Measurements from ENCODE around the gene CRYGD.
"Not testable (repeated sequence)": the region's sequence is repeated elsewhere in the genome, so short reads cannot be mapped to it uniquely, and the experiment has no call there.

The CRYGD gene

DNA sequence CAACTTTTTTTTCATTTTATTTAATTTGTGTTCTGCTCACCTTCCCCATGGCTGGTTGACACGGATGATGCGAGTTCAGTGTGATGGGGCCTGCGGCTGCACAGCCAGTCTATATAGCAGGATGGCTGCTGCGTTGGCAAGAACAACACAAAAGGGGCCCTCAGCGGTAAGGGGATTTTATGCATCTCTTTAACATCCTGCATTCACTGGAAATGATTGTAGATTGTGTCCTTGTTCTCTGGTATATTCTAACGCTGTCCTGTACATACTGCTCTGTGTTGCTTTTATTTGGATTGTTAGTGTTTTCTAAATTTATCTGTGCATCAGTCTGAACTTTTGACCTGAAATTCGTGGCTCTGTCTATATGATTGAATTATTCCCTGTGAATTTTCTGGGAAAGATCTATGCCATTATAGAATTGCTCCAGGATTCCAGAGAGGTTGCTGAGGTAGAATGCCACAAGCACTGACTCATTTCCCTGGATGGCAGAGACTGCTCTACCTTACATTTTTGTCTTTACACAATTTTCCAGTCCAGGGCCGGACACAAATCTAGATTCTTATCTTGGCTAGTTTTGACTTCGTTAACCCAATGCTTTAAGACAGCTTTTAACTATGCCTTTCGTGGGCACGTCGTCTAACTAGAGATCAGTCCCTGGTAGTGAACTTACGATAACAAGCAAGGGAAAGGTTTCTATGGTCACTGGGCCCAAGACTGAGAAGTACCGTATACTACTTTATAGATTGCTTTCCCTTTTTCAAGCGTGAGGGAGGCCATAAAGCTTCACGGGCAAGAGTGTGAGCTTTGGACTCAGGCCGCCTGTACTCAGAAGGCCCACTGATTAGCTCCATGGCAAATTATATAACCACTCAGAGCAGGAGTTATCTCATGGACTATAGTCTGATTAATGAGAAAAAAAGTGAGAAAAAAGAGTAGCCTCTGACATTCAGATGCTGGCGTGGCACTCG, 5.7 kb upstream of the CRYGD start, which contains the start of gene CRYGC:
Gene CRYGC, minus strand, starts transcription at position 85 of the 968 bp plus-strand sequence. Its CDS starts 36 bp downstream, at position 49.
- Histone ChIP-seq H3K9me3 (ENCODE audit: control insufficient read depth in 2 of 2, low read length in 2 of 2) (no peaks in the 10 kb centered on the region), H3K9ac (ENCODE audit: low read length in 2 of 2) (no peak within 1 kb of the TSS), H3K27me3 (ENCODE audit: control insufficient read depth in 1 of 2, insufficient read depth in 2 of 2, low read length in 2 of 2) (peaks cover 2 to 6% of the 10 kb centered on the region in 2 donors), H3K27ac (ENCODE audit: low read length) (no peak within 1 kb of the TSS), H3K36me3 (ENCODE audit: control insufficient read depth in 2 of 2, insufficient read depth in 2 of 2, low read length in 2 of 2) (no peaks in the 10 kb centered on the region), H3K4me1 (ENCODE audit: control insufficient read depth, insufficient read depth, low read length) (no peaks in the 10 kb centered on the region), H3K4me3 (ENCODE audit: low read length in 2 of 2) (no peak within 1 kb of the TSS)

DNA sequence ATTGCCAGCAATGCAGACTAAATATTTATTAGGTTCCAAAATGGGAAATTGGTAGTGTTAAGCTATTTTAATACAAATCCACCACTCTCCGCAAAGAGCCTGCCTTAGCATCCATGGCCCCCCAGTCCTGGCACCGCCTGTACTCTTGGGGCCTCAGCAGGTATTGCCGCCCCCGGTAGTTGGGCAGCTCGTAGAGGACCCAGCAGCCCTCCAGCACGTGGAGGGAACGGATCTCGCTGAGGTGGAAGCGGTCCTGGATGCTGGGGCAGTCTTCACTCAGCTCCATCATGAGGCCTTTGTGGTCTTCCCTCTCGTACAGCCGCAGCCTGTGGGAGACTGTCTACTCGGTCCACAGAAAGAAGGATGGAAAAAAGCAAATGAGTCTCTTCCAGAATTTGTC, 3.8 kb upstream of the CRYGD start:
- no peak overlapping the region for H3K27ac ChIP-seq (ENCODE audit: low read length)
- peaks cover 5% of the 10 kb centered on the region for H3K4me1 ChIP-seq (ENCODE audit: control insufficient read depth, insufficient read depth, low read length)
- H3K9ac ChIP-seq (ENCODE audit: low read length in 2 of 2) = no peak overlapping the region
- no peak overlapping the region for H3K4me3 ChIP-seq (ENCODE audit: low read length in 2 of 2)
- peaks cover 2 to 16% of the 10 kb centered on the region in 2 donors for H3K27me3 ChIP-seq (ENCODE audit: control insufficient read depth in 1 of 2, insufficient read depth in 2 of 2, low read length in 2 of 2)
- H3K9me3 ChIP-seq (ENCODE audit: control insufficient read depth in 2 of 2, low read length in 2 of 2) = no peaks in the 10 kb centered on the region
- H3K36me3 ChIP-seq (ENCODE audit: control insufficient read depth in 2 of 2, insufficient read depth in 2 of 2, low read length in 2 of 2) = no peaks in the 10 kb centered on the region

DNA sequence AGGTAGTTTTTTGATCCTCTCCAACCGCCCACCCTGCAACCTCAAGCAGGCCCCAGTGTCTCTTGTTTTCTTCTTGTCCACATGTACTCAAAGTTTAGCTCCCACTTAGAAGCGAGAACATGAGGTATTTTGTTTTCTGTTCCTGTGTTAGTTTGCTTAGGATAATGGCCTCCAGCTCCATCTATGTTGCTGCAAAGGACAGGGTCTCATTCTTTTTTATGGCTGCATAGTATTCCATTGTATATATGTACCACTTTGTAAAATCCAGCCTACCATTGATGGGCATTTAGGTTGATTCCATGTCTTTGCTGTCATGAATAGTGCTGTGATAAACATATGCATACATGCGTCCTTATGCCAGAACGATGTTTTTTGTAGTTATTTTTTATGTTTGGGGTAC, 2.8 kb upstream of the CRYGD start:
- Histone ChIP-seq H3K9me3 (ENCODE audit: control insufficient read depth in 2 of 2, low read length in 2 of 2) (no peaks in the 10 kb centered on the region), H3K4me1 (ENCODE audit: control insufficient read depth, insufficient read depth, low read length) (peaks cover 5% of the 10 kb centered on the region), H3K36me3 (ENCODE audit: control insufficient read depth in 2 of 2, insufficient read depth in 2 of 2, low read length in 2 of 2) (no peaks in the 10 kb centered on the region), H3K27me3 (ENCODE audit: control insufficient read depth in 1 of 2, insufficient read depth in 2 of 2, low read length in 2 of 2) (peaks cover 2 to 16% of the 10 kb centered on the region in 2 donors), H3K27ac (ENCODE audit: low read length) (no peak overlapping the region), H3K4me3 (ENCODE audit: low read length in 2 of 2) (no peak overlapping the region), H3K9ac (ENCODE audit: low read length in 2 of 2) (no peak overlapping the region)

DNA sequence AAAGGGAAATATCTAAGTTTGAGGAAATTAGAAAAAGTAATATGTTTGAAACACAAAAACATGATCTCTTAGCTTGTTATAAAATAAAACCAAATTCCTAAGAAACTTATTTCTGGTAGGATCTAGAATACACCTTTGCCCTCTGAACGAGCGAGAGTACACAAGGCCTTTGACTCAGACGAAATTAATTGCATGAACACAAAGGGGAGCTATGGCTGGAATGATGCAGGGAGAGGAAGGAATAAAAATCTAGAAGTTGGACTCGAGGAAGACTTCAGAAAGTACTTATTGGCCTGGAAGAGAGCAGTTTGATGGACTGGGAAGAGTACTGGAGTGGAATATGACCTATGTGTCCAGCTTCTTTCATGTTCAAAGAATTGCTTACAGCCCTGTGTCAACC, 927 bp upstream of the CRYGD start:
- H3K4me1 ChIP-seq (ENCODE audit: control insufficient read depth, insufficient read depth, low read length) = peaks cover 5% of the 10 kb centered on the region
- H3K4me3 ChIP-seq (ENCODE audit: low read length in 2 of 2) = no peak overlapping the region

DNA sequence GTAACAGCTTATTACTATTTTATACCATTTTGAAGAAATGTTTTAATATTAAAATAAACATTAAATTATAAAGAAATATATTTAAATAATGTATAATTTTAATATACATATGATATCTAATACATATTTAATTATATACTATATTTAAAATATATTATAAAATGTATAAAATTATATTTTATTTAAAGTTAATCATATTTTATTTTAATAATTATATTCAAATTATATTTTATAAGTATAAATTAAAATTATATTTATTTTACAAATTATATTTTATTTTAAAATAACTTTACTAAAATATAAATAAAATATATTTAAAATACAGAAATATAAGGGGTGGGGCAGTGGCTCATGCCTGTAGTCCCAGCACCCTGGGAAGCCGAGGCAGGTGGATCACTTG, 2.1 kb downstream of the CRYGD start:
- Histone ChIP-seq H3K9ac (ENCODE audit: low read length in 2 of 2) (no peak overlapping the region), H3K9me3 (ENCODE audit: control insufficient read depth in 2 of 2, low read length in 2 of 2) (no peaks in the 10 kb centered on the region), H3K4me3 (ENCODE audit: low read length in 2 of 2) (no peak overlapping the region), H3K27me3 (ENCODE audit: control insufficient read depth in 1 of 2, insufficient read depth in 2 of 2, low read length in 2 of 2) (peaks cover 0 to 16% of the 10 kb centered on the region in 2 donors), H3K27ac (ENCODE audit: low read length) (no peak overlapping the region), H3K36me3 (ENCODE audit: control insufficient read depth in 2 of 2, insufficient read depth in 2 of 2, low read length in 2 of 2) (no peaks in the 10 kb centered on the region), H3K4me1 (ENCODE audit: control insufficient read depth, insufficient read depth, low read length) (peaks cover 5% of the 10 kb centered on the region)

More for the DNA sequence above, 927 bp upstream of the CRYGD start:
- no peak overlapping the region for H3K9ac ChIP-seq (ENCODE audit: low read length in 2 of 2)
- H3K36me3 ChIP-seq (ENCODE audit: control insufficient read depth in 2 of 2, insufficient read depth in 2 of 2, low read length in 2 of 2) = no peaks in the 10 kb centered on the region
- no peaks in the 10 kb centered on the region for H3K9me3 ChIP-seq (ENCODE audit: control insufficient read depth in 2 of 2, low read length in 2 of 2)
- no peak overlapping the region for H3K27ac ChIP-seq (ENCODE audit: low read length)
- peaks cover 2 to 16% of the 10 kb centered on the region in 2 donors for H3K27me3 ChIP-seq (ENCODE audit: control insufficient read depth in 1 of 2, insufficient read depth in 2 of 2, low read length in 2 of 2)

DNA sequence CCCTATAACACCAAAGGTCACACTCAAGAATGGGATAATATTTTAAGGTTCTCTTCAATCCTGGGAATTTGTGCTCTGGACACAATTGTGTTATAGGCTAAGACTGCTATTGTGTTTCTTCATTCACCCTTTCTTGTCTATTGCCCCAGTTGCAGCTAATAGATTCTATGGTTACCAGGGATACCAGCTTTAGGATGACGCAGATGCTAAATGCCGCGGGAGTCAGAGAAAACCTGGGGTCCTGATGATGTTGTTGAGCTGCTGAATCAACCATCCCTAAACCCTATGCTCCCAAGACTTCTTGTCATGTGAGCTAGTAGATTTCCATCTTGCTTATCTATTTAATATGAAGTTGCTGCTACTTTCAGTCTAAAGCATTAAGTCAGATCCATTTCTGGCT, 5.4 kb downstream of the CRYGD start:
- no peaks in the 10 kb centered on the region for H3K27me3 ChIP-seq (ENCODE audit: control insufficient read depth in 1 of 2, insufficient read depth in 2 of 2, low read length in 2 of 2)
- no peaks in the 10 kb centered on the region for H3K4me1 ChIP-seq (ENCODE audit: control insufficient read depth, insufficient read depth, low read length)
- H3K9me3 ChIP-seq (ENCODE audit: control insufficient read depth in 2 of 2, low read length in 2 of 2) = no peaks in the 10 kb centered on the region
- no peak overlapping the region for H3K4me3 ChIP-seq (ENCODE audit: low read length in 2 of 2)
- no peak overlapping the region for H3K27ac ChIP-seq (ENCODE audit: low read length)
- no peak overlapping the region for H3K9ac ChIP-seq (ENCODE audit: low read length in 2 of 2)
- H3K36me3 ChIP-seq (ENCODE audit: control insufficient read depth in 2 of 2, insufficient read depth in 2 of 2, low read length in 2 of 2) = no peaks in the 10 kb centered on the region

DNA sequence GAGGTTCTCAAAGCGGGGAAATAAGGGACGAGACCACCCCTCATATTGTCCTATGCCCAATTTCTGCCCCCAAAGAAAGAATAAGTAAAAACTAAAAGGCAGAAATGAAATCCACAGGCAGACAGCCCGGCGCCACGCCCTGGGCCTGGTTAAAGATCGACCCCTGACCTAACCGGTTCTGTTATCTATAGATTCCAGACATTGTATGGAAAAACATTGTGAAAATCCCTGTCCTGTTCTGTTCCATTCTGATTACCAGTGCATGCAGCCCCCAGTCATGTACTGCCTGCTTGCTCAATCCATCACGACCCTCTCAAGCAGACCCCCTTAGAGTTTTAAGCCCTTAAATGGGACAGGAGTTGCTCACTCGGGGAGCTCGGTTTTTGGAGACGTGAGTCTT, 6.9 kb downstream of the CRYGD start:
- H3K9me3 ChIP-seq (ENCODE audit: control insufficient read depth in 2 of 2, low read length in 2 of 2); H3K9ac ChIP-seq (ENCODE audit: low read length in 2 of 2); H3K36me3 ChIP-seq (ENCODE audit: control insufficient read depth in 2 of 2, insufficient read depth in 2 of 2, low read length in 2 of 2); H3K27ac ChIP-seq (ENCODE audit: low read length); H3K4me3 ChIP-seq (ENCODE audit: low read length in 2 of 2); H3K27me3 ChIP-seq (ENCODE audit: control insufficient read depth in 1 of 2, insufficient read depth in 2 of 2, low read length in 2 of 2); H3K4me1 ChIP-seq (ENCODE audit: control insufficient read depth, insufficient read depth, low read length): not testable (repeated sequence)

DNA sequence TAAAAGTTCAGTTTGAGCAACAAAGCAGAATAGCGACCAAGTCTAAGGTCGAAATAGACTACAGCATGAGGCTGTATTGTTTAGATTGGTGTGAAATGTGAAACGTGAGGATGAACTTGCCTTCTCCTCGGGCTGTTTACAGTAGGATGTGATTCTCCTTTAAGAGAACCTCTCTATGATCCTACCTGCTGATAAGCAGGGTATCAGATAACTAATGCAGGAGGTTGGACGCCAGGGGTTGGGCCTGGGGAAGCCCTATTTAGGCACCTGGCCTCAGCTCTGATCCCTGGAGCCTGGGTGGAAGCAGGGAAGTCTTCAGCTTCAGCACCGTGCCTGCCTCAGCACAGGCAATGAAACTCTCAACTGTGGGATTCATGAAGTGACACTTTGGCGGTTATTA, 11.4 kb downstream of the CRYGD start:
- Histone ChIP-seq H3K27ac (ENCODE audit: low read length) (no peak overlapping the region), H3K4me1 (ENCODE audit: control insufficient read depth, insufficient read depth, low read length) (no peaks in the 10 kb centered on the region), H3K9me3 (ENCODE audit: control insufficient read depth in 2 of 2, low read length in 2 of 2) (no peaks in the 10 kb centered on the region), H3K27me3 (ENCODE audit: control insufficient read depth in 1 of 2, insufficient read depth in 2 of 2, low read length in 2 of 2) (peaks cover 8 to 12% of the 10 kb centered on the region in 2 donors), H3K4me3 (ENCODE audit: low read length in 2 of 2) (no peak overlapping the region), H3K36me3 (ENCODE audit: control insufficient read depth in 2 of 2, insufficient read depth in 2 of 2, low read length in 2 of 2) (no peaks in the 10 kb centered on the region), H3K9ac (ENCODE audit: low read length in 2 of 2) (no peak overlapping the region)

DNA sequence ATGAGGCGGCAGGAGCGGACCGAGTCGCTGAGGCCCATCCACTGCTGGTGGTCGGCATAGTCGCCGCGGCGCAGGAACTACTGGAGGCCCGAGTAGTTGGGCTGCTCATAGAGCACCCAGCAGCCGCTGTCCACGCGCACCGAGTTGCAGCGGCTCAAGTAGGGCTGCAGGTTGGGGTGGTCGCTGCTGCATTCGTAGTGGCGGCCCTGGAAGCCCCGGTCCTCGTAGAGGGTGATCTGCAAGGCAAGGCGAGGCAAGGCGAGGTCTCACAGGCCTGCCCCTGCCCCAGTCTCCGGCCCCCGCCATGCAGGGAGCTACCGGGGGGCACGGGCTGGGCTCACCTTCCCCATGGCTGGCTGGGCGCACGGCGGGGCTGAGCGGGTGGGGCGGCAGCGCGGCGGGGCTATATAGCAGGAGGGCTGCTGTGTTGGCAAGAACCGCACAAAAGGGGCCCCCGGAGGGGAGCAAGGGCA, 12.0 kb downstream of the CRYGD start:
- H3K27me3 ChIP-seq (ENCODE audit: control insufficient read depth in 1 of 2, insufficient read depth in 2 of 2, low read length in 2 of 2) = peaks cover 8 to 12% of the 10 kb centered on the region in 2 donors
- H3K27ac ChIP-seq (ENCODE audit: low read length); H3K36me3 ChIP-seq (ENCODE audit: control insufficient read depth in 2 of 2, insufficient read depth in 2 of 2, low read length in 2 of 2); H3K9me3 ChIP-seq (ENCODE audit: control insufficient read depth in 2 of 2, low read length in 2 of 2); H3K4me3 ChIP-seq (ENCODE audit: low read length in 2 of 2); H3K9ac ChIP-seq (ENCODE audit: low read length in 2 of 2); H3K4me1 ChIP-seq (ENCODE audit: control insufficient read depth, insufficient read depth, low read length): not testable (repeated sequence)

DNA sequence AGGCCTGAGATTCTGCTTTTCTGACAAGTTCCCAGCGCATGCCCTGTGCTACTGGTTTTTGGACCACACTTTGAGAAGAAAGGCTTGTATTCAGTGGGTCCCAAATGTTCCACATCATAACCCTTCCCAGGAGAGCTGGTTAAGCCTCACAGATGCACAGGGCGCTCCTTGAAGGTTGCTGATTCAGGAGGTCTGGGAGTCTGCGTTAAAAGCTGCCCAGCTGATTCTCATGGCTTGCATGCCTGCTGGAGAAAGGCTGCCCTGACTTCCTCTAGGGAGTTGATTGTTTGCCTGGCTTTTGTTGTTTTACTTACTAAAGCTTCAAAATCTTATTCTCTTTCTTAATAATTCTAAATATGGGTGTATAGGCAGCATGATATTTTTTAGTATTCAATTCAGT, 20.7 kb downstream of the CRYGD start:
- no peaks in the 10 kb centered on the region for H3K36me3 ChIP-seq (ENCODE audit: control insufficient read depth in 2 of 2, insufficient read depth in 2 of 2, low read length in 2 of 2)
- H3K4me1 ChIP-seq (ENCODE audit: control insufficient read depth, insufficient read depth, low read length) = no peaks in the 10 kb centered on the region
- no peak overlapping the region for H3K27ac ChIP-seq (ENCODE audit: low read length)
- no peak overlapping the region for H3K9ac ChIP-seq (ENCODE audit: low read length in 2 of 2)
- no peaks in the 10 kb centered on the region for H3K9me3 ChIP-seq (ENCODE audit: control insufficient read depth in 2 of 2, low read length in 2 of 2)
- H3K27me3 ChIP-seq (ENCODE audit: control insufficient read depth in 1 of 2, insufficient read depth in 2 of 2, low read length in 2 of 2) = no peaks in the 10 kb centered on the region
- no peak overlapping the region for H3K4me3 ChIP-seq (ENCODE audit: low read length in 2 of 2)

Data from stomach smooth muscle (tissue), 2 donors.